Measurements from ENCODE around the gene ACHE.

ACHE gene

GRCh38 chr7:100896732-100897608, 1.3 kb upstream of the ACHE start:
- no peak for FAIRE-seq

GRCh38 chr7:100895956-100896731, 456 bp upstream of the ACHE start:
- FAIRE-seq = no peak

GRCh38 chr7:100894860-100895700, 608 bp downstream of the ACHE start:
- FAIRE-seq = no peak

GRCh38 chr7:100893910-100894721, 1.6 kb downstream of the ACHE start:
- FAIRE-seq = no peak

GRCh38 chr7:100893318-100893895, 2.3 kb downstream of the ACHE start:
- no peak for FAIRE-seq

GRCh38 chr7:100892364-100893317, 3.0 kb downstream of the ACHE start:
- FAIRE-seq = no peak

- no peak for FAIRE-seq
Observed at GRCh38 chr7:100891568-100892247, 4.0 kb downstream of the ACHE start.

GRCh38 chr7:100890653-100891567, 4.8 kb downstream of the ACHE start:
- FAIRE-seq = no peak

GRCh38 chr7:100888988-100889750, 6.5 kb downstream of the ACHE start, which contains the start of gene UFSP1:
TSS of gene UFSP1 (minus strand) at chr7:100889715. CDS start at chr7:100889271, 444 bp downstream.
- FAIRE-seq = no peak

- FAIRE-seq = no peak
Observed at GRCh38 chr7:100888291-100888987, 7.2 kb downstream of the ACHE start.

GRCh38 chr7:100887516-100888290, 8.0 kb downstream of the ACHE start:
- FAIRE-seq = no peak

GRCh38 chr7:100886936-100887515, 8.7 kb downstream of the ACHE start:
- no peak for FAIRE-seq

GRCh38 chr7:100886142-100886935, 9.3 kb downstream of the ACHE start:
- no peak for FAIRE-seq

- no peak for FAIRE-seq
Observed at GRCh38 chr7:100885440-100886141, 10.1 kb downstream of the ACHE start.

Measured in endometrium (tissue), 2 donors.